CD4-positive, CD25-positive, alpha-beta regulatory T cell (primary cell): ENCODE results near the gene PER1. TPM values are rescaled to one million over a fixed set of nuclear protein-coding genes. Genes with fewer than 3 reads are reported as not detected.

Experiments used
- ATAC-seq, 2 donors: fragments of 150-1000 bp; cut with Tn5 transposase; one replicate each; pipeline ENCODE4 v1.10.0; 2021; ENCODE audit warnings: low read depth in 2 of 2, moderate number of reproducible peaks in 2 of 2, moderate library complexity in 1 of 2
- DNase-seq, 3 donors: peaks; one replicate each; pipeline versions ENCODE4 v3.0.0 to v3.0.0-alpha.2; 2012 to 2022; ENCODE audit warnings: mixed read lengths in 1 of 3
- H3K27ac ChIP-seq: one replicate; pipeline ENCODE4 v1.7.0; 2013; ENCODE audit warnings: mild to moderate bottlenecking, low read length; ENCODE audit not compliant: insufficient read depth, poor library complexity, severe bottlenecking
- H3K27me3 ChIP-seq: one replicate; pipeline ENCODE4 v1.7.0; 2013; ENCODE audit warnings: low read length; ENCODE audit not compliant: control insufficient read depth, insufficient read depth
- H3K36me3 ChIP-seq: one replicate; pipeline ENCODE4 v1.7.0; 2013; ENCODE audit warnings: mild to moderate bottlenecking, low read length, moderate library complexity; ENCODE audit not compliant: control insufficient read depth, insufficient read depth
- H3K4me1 ChIP-seq: 2 replicates; pipeline ENCODE4 v1.7.0; 2013; ENCODE audit warnings: mild to moderate bottlenecking, low read length; ENCODE audit not compliant: insufficient read depth, control insufficient read depth, poor library complexity, severe bottlenecking
- H3K4me3 ChIP-seq: one replicate; pipeline ENCODE4 v1.7.0; 2013; ENCODE audit warnings: low read depth, mild to moderate bottlenecking, low read length, moderate library complexity
- H3K9me3 ChIP-seq, 2 experiments: 1 replicate in 1 of 2; 2 replicates in 1 of 2; pipeline ENCODE4 v1.7.0; 2013; ENCODE audit warnings: low read length in 2 of 2, mild to moderate bottlenecking in 1 of 2, moderate library complexity in 1 of 2; ENCODE audit not compliant: control insufficient read depth in 2 of 2
- H3K27ac Mint-ChIP-seq, 3 donors: one replicate each; pipeline ENCODE4 v1.8.0; 2020 to 2022; ENCODE audit warnings: mild to moderate bottlenecking in 3 of 3, mixed read lengths in 3 of 3, moderate library complexity in 2 of 3
- H3K27me3 Mint-ChIP-seq: one replicate; pipeline ENCODE4 v1.8.0; 2022; ENCODE audit warnings: mild to moderate bottlenecking, mixed read lengths
- H3K36me3 Mint-ChIP-seq: one replicate; pipeline ENCODE4 v1.8.0; 2020; ENCODE audit warnings: mixed read lengths
- H3K4me1 Mint-ChIP-seq, 4 donors: one replicate each; pipeline ENCODE4 v1.8.0; 2020 to 2022; ENCODE audit warnings: mixed read lengths in 4 of 4, mild to moderate bottlenecking in 1 of 4
- H3K4me3 Mint-ChIP-seq, 4 donors: one replicate each; pipeline ENCODE4 v1.8.0; 2020 to 2022; ENCODE audit warnings: mild to moderate bottlenecking in 4 of 4, mixed read lengths in 4 of 4, moderate library complexity in 3 of 4
- H3K9me3 Mint-ChIP-seq, 7 donors: one replicate each; pipeline ENCODE4 v1.8.0; 2020 to 2022; ENCODE audit warnings: mixed read lengths in 7 of 7, mild to moderate bottlenecking in 3 of 7, moderate library complexity in 2 of 7
- polyA plus RNA-seq, 4 donors: library from polyadenylated mRNA; unstranded; fragments of 300-500 nt; fragmentation: Illumina TruSeq; gene quantifications; one replicate each; pipeline ENCODE4 v1.2.3, GENCODE V29; 2021
- total RNA-seq: library from RNA; stranded (reverse); gene quantifications from one replicate; pipeline ENCODE4 v1.2.3, GENCODE V29; 2022

PER1 gene
- total and polyA plus RNA-seq, 5 donors from 2014 or later = 4.8 to 1,740 (median 6.9) TPM

DNA sequence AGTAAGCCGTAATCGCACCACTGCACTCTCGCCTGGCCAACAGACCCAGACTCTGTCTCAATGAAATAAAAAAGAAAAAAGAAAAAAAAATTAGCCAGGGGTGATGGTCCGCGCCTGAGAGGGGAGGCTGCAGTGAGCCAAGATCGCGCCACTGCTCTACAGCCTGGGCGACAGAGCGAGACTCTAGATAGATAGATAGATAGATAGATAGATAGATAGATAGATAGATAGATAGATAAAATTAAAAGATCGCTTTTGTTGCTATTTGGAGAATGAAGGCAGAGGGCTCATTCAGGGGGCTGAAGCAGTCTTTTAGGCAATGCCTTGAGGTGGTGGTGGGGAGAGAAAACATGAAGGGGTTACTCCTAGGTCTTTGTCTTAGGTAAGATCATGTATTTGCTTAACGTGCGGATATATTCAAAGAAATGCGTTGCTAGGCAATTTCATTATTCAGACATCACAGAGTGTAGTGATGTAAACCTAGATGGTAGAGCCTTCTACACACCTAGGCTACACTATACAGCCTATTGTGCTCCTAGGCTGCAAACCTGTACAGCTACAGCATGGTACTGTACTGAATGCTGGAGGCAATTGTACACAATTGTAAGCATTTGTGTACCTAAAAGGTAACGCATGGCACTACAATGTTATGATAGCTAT, 23.9 kb downstream of the PER1 start:
- no peak for DNase-seq
- no peak overlapping the region for H3K27ac Mint-ChIP-seq
- no peaks in the 10 kb centered on the region for H3K36me3 Mint-ChIP-seq
- Histone ChIP-seq H3K4me1 (peaks cover 40% of the 10 kb centered on the region), H3K9me3 (no peaks in the 10 kb centered on the region), H3K27ac (no peak overlapping the region), H3K36me3 (no peaks in the 10 kb centered on the region), H3K4me3 (no peak overlapping the region), H3K27me3 (peaks cover 7% of the 10 kb centered on the region)
- H3K4me1 Mint-ChIP-seq = peaks cover 17 to 40% (median 33%) of the 10 kb centered on the region in 4 donors
- peak overlapping the region in 2 of 4 donors; percentile 7 to 26 for H3K4me3 Mint-ChIP-seq
- peaks cover 63% of the 10 kb centered on the region for H3K27me3 Mint-ChIP-seq
- ATAC-seq = no peak
- H3K9me3 Mint-ChIP-seq = peaks cover 0 to 17% (median 0%) of the 10 kb centered on the region in 7 donors

DNA sequence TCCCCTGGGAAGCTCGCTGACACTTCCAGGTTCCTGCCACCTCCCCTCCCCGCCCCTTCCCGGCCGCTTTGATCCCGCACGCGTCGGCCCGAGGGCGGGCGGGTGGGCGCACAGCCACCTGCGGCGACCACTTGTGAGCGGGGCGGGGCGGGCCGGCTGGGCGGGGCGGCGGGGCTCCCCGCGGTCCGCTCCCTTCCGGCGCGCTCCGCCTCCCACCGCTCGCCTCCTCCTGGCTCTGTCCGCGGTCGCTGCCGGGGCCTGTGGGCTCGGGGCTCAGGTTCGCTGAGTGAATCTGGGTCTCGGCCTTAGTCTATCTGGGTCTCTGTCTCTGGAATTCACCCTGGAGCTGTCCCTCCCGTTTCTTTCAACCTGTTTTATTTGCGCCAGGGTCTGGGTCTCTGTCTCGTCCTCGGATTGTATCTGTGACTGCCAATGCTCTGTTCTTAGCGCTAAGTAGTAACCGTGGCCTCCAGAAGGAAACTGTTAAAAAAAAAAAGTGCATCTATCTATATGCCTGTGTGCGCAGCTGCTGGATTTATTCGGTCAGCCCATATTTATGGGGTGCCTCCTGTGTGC, 25.6 kb downstream of the PER1 start:
- no peaks in the 10 kb centered on the region for H3K36me3 ChIP-seq
- peak overlapping the region; percentile 80 for H3K4me3 ChIP-seq
- no peaks in the 10 kb centered on the region for H3K36me3 Mint-ChIP-seq
- peaks cover 17 to 53% (median 38%) of the 10 kb centered on the region in 4 donors for H3K4me1 Mint-ChIP-seq
- DNase-seq (peak in 2 of 3 donors; percentile 43 to 53), ATAC-seq (peak; percentile 19 to 20)
- peaks cover 57% of the 10 kb centered on the region for H3K4me1 ChIP-seq
- H3K9me3 ChIP-seq = no peaks in the 10 kb centered on the region
- H3K27me3 ChIP-seq = peaks cover 7% of the 10 kb centered on the region
- H3K27ac Mint-ChIP-seq = peak overlapping the region; percentile 83 to 96 (median 91)
- peaks cover 61% of the 10 kb centered on the region for H3K27me3 Mint-ChIP-seq
- H3K4me3 Mint-ChIP-seq = peak overlapping the region; percentile 89 to 98 (median 93)
- H3K9me3 Mint-ChIP-seq = peaks cover 0 to 17% (median 0%) of the 10 kb centered on the region in 7 donors
- H3K27ac ChIP-seq = no peak overlapping the region

DNA sequence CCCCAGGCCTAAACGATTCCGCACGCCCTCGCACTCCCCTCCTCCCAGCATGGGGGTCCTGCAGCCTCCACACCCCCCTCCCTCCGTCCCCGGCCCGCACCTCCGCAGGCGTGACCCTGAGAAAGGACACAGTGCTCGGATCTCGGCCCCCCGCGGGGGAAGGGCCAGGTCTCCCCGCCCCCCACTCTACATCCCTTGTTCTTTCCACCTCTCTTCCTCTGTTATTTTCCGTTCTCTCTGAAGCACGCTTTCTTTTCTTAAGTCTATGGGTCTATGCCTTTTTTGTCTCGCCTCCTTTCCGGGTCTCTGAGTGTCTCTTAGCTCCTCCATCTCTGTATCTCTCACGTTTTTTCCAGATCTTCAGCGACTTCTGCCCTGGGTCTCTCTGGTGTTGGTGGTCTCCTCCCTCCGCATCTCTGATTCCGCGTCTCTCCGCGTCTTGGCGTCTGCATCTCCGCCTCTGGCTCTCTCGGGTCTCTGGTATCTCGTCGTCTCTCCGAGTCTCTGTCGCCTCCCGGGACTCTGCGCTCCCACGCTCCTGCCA, 26.2 kb downstream of the PER1 start:
- H3K4me3 Mint-ChIP-seq = peak overlapping the region; percentile 89 to 98 (median 93)
- peak in 1 of 2 donors; percentile 7 for ATAC-seq
- H3K27me3 ChIP-seq = peaks cover 7% of the 10 kb centered on the region
- no peaks in the 10 kb centered on the region for H3K36me3 ChIP-seq
- peak overlapping the region; percentile 80 for H3K4me3 ChIP-seq
- H3K27me3 Mint-ChIP-seq = peaks cover 64% of the 10 kb centered on the region
- no peaks in the 10 kb centered on the region for H3K9me3 ChIP-seq
- peaks cover 63% of the 10 kb centered on the region for H3K4me1 ChIP-seq
- peaks cover 17 to 55% (median 41%) of the 10 kb centered on the region in 4 donors for H3K4me1 Mint-ChIP-seq
- no peak overlapping the region for H3K27ac ChIP-seq
- peak in 1 of 3 donors; percentile 28 for DNase-seq
- peak overlapping the region; percentile 90 to 99 (median 91) for H3K27ac Mint-ChIP-seq
- H3K36me3 Mint-ChIP-seq = no peaks in the 10 kb centered on the region
- peaks cover 0 to 17% (median 0%) of the 10 kb centered on the region in 7 donors for H3K9me3 Mint-ChIP-seq

DNA sequence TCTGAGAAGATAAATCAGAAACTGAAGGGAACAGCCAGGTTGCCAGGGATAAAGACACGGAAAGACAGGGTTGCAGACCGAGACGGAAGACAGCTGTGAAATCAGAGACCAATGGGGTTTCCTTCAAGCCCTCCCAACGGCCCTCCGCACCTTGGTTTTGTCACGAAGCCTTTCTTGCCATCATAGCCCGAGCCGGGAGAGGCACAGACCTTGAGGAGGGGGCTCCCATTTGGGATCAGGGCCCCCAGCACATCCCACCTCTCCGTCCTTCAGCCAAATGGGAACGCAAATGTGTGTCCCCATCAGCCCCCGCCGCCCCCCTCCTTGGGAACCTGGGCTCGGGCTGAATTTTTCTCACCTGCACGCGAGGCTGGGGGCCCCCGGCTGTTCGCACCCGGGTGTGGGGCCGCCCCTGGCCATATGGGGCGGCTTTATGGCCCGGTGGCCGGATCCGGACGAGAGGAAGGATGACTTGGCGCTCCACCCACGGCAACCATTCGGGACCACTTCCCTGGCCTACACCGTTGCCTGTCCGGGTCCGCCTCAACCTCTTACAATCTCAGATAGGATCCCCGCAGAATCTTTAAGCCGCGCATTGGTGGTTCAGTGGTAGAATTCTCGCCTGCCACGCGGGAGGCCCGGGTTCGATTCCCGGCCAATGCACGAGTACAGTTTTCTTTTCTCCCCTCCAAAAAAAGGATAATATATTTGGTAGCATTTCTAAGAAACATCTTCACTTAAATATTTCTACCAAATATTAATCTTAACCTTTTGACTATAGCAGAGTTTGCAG, 26.9 kb downstream of the PER1 start:
- Histone ChIP-seq H3K9me3 (no peaks in the 10 kb centered on the region), H3K36me3 (no peaks in the 10 kb centered on the region), H3K4me1 (peaks cover 69% of the 10 kb centered on the region), H3K27ac (no peak overlapping the region), H3K27me3 (peaks cover 7% of the 10 kb centered on the region), H3K4me3 (peak overlapping the region; percentile 80)
- peak overlapping the region; percentile 91 to 99 (median 93) for H3K27ac Mint-ChIP-seq
- H3K27me3 Mint-ChIP-seq = peaks cover 70% of the 10 kb centered on the region
- peak overlapping the region; percentile 89 to 98 (median 93) for H3K4me3 Mint-ChIP-seq
- H3K9me3 Mint-ChIP-seq = peaks cover 0 to 17% (median 0%) of the 10 kb centered on the region in 7 donors
- DNase-seq = peak; percentile 78 to 87 (median 78)
- ATAC-seq = peak; percentile 50
- no peaks in the 10 kb centered on the region for H3K36me3 Mint-ChIP-seq
- peaks cover 20 to 62% (median 47%) of the 10 kb centered on the region in 4 donors for H3K4me1 Mint-ChIP-seq

DNA sequence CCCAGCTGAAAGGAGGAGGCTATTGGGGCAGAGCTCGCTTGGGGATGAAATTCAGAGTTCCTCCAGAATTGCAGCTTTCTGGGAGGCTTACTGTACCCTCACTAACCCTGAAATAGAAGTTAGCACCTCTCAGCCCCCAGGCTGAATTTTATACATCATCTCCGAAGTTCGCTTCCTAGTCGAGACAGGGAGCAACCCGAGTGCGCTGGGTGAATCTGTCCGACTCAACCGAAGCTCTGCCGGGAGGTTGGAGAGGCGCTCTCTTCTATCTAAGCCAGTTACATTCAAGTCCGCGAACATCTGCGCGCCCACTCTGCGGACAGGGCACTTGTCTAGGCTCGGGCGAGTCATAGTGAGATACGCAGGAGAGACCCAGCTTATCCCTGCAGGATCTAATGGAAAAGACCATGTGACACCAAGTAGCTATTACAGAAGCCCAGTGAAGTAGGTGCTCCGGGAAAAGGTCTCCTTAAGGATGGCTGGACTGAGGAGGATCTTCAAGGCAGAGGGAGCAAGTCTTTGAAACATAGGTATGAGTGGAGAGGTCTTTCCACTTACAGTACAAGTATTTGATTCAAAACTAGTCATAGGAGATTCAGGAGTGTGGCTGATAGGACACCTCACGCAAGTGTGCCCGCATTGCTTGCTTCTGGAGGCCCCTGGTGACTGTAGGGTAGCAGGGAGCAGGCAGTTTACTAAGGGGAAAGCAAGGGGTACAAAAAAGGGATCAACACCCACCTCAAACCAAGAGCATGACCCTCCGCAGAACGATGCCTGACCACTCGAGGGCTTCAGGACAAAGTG, 27.7 kb downstream of the PER1 start:
- no peak overlapping the region for H3K27ac ChIP-seq
- ATAC-seq (no peak), DNase-seq (peak in 1 of 3 donors; percentile 30)
- H3K4me3 Mint-ChIP-seq = peak overlapping the region; percentile 89 to 98 (median 93)
- H3K4me1 Mint-ChIP-seq = peaks cover 28 to 70% (median 52%) of the 10 kb centered on the region in 4 donors
- no peaks in the 10 kb centered on the region for H3K9me3 ChIP-seq
- H3K9me3 Mint-ChIP-seq = peaks cover 0 to 19% (median 0%) of the 10 kb centered on the region in 7 donors
- H3K27ac Mint-ChIP-seq = peak overlapping the region; percentile 91 to 99 (median 93)
- peaks cover 72% of the 10 kb centered on the region for H3K4me1 ChIP-seq
- peaks cover 7% of the 10 kb centered on the region for H3K27me3 ChIP-seq
- H3K27me3 Mint-ChIP-seq = peaks cover 70% of the 10 kb centered on the region
- H3K36me3 ChIP-seq = no peaks in the 10 kb centered on the region
- H3K36me3 Mint-ChIP-seq = peaks cover 1% of the 10 kb centered on the region
- peak overlapping the region; percentile 75 for H3K4me3 ChIP-seq

DNA sequence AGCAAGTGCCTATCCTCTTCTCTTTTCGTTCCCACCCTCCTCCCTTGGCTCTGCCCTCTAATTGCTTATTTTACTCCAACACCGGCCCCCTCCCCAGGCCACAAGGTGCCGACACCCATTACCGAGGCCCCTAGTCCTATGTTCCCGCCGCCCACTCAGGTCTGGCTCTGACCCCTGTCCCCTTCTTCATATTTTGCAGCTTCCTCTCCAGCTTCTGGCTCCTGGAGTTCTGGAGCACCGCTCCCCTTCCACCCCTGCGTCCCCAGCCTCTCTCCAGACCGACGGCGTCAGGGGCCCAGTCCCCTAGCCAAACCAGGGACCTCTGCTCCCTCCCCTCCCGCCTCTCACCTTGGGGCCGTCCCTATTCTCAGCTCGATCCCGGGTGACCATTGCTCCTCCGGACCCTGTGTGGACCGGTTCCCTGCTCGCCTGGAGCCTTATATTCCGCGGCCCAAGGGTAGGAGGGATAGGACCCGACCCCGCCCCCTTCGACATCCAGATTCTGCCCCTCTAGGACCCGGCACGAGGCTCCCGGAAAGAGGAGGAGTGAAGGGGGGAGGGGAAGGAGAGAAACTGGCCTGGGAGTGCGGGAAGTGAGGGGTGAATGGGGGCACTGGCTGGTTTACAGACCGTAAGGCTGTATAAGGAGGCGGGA, 28.4 kb downstream of the PER1 start, which contains the start of gene HES7:
Gene HES7, minus strand, starts transcription at position 412 of the 655 bp plus-strand sequence. Its CDS starts 22 bp downstream, at position 390.
- Histone ChIP-seq H3K4me1 (peaks cover 75% of the 10 kb centered on the region), H3K9me3 (no peaks in the 10 kb centered on the region), H3K27ac (no peak within 1 kb of the TSS), H3K27me3 (peaks cover 7% of the 10 kb centered on the region), H3K36me3 (no peaks in the 10 kb centered on the region), H3K4me3 (peak within 1 kb of the TSS; percentile 75)
- DNase-seq = no peak
- Mint-ChIP-seq H3K4me1 (peaks cover 34 to 75% (median 57%) of the 10 kb centered on the region in 4 donors), H3K27ac (peak within 1 kb of the TSS; percentile 91 to 99 (median 93)), H3K36me3 (peaks cover 6% of the 10 kb centered on the region), H3K4me3 (peak within 1 kb of the TSS; percentile 89 to 98 (median 93)), H3K27me3 (peaks cover 73% of the 10 kb centered on the region), H3K9me3 (peaks cover 0 to 21% (median 0%) of the 10 kb centered on the region in 7 donors)
- ATAC-seq = no peak
